HepG2 (cell line): Measurements from ENCODE around the gene SPAG5. TPM values are rescaled to one million over a fixed set of nuclear protein-coding genes. Genes with fewer than 3 reads are reported as not detected.
A peak's percentile ranks its signal among the peaks of the same experiment; 100 is the strongest.

Experiments used
- CENPBD1 ChIP-seq: sonication (generic); formaldehyde crosslinking; IDR thresholded peaks from 2 replicates; pipeline ENCODE4 v1.8.0; 2022; ENCODE audit warnings: missing genetic modification reagents, low read depth, mild to moderate bottlenecking, borderline replicate concordance
- DMTF1 ChIP-seq: sonication (generic); formaldehyde crosslinking; IDR thresholded peaks from 2 replicates; pipeline ENCODE4 v1.4.0; 2020; ENCODE audit warnings: mild to moderate bottlenecking, missing genetic modification reagents
- ETV5 ChIP-seq: IDR thresholded peaks from 2 replicates; pipeline ENCODE4 v1.6.1; 2018; ENCODE audit warnings: missing biosample characterization, missing genetic modification reagents, inconsistent platforms, borderline replicate concordance
- NFYC ChIP-seq: IDR thresholded peaks from 2 replicates; pipeline ENCODE4 v1.6.1; 2016; ENCODE audit warnings: missing genetic modification reagents, missing compliant biosample characterization
- PRPF4 ChIP-seq: fragments of 200-400 bp; formaldehyde crosslinking; IDR thresholded peaks from 2 replicates; pipeline ENCODE4 v1.6.1; 2016; ENCODE audit warnings: low read length, low read depth; ENCODE audit not compliant: poor library complexity, severe bottlenecking
- RELA ChIP-seq: sonication (generic); formaldehyde crosslinking; IDR thresholded peaks from 2 replicates; pipeline ENCODE4 v1.4.0; 2020; ENCODE audit warnings: missing genetic modification reagents
- SIN3A ChIP-seq: IDR thresholded peaks from 2 replicates; pipeline ENCODE4 v1.6.1; 2011; ENCODE audit warnings: low read depth, mild to moderate bottlenecking, control low read depth, low read length, borderline replicate concordance
- TARDBP ChIP-seq: sonication (generic); formaldehyde crosslinking; IDR thresholded peaks from 2 replicates; pipeline ENCODE4 v1.8.0; 2022; ENCODE audit warnings: mild to moderate bottlenecking, missing genetic modification reagents
- ZBTB20 ChIP-seq: sonication (generic); formaldehyde crosslinking; IDR thresholded peaks from 2 replicates; pipeline ENCODE4 v1.8.1; 2023; ENCODE audit warnings: missing genetic modification reagents, low read depth, mild to moderate bottlenecking, borderline replicate concordance
- ZBTB37 ChIP-seq: sonication (generic); formaldehyde crosslinking; IDR thresholded peaks from 2 replicates; pipeline ENCODE4 v1.4.0; 2020; ENCODE audit warnings: mild to moderate bottlenecking, missing genetic modification reagents
- polyA plus RNA-seq, 8 experiments: library from polyadenylated mRNA; depleted of rRNA in 3 of 8; stranded (reverse) in 7 of 8; unstranded in 1 of 8; fragments of >200 nt; fragmentation: Illumina TruSeq in 4 of 8; extraction: Trizol in 4 of 8; gene quantifications; 2 replicates each; pipeline versions ENCODE4 v1.2.1 to v1.2.3, GENCODE V29; 2011 to 2016; ENCODE audit warnings: low read depth in 4 of 8, missing spikeins in 1 of 8, mixed read lengths in 1 of 8; ENCODE audit not compliant: insufficient read depth in 1 of 8
- total RNA-seq, 5 experiments: library from RNA; depleted of rRNA; stranded (reverse); fragments of >200 nt; fragmentation: Illumina TruSeq; extraction: Trizol; gene quantifications; 2 replicates each; pipeline ENCODE4 v1.2.3, GENCODE V29; 2016; ENCODE audit warnings: low read depth in 1 of 5
- TF ChIP-seq, protein P1 (sequence below): sonication (generic); formaldehyde crosslinking; IDR thresholded peaks from 2 replicates; pipeline ENCODE4 v1.8.0; 2022; ENCODE audit warnings: missing genetic modification reagents, mild to moderate bottlenecking, moderate library complexity, borderline replicate concordance
- TF ChIP-seq, protein P2 (sequence below): sonication (generic); formaldehyde crosslinking; IDR thresholded peaks from 2 replicates; pipeline ENCODE4 v1.8.0; 2022; ENCODE audit warnings: mild to moderate bottlenecking, missing genetic modification reagents
- TF ChIP-seq, protein P3 (sequence below): sonication (generic); formaldehyde crosslinking; IDR thresholded peaks from 2 replicates; pipeline ENCODE4 v1.5.1; 2020; ENCODE audit warnings: mild to moderate bottlenecking, moderate library complexity, missing genetic modification reagents
- TF ChIP-seq, protein P4 (sequence below): IDR thresholded peaks from 2 replicates; pipeline ENCODE4 v1.6.1; 2016; ENCODE audit warnings: mild to moderate bottlenecking

The SPAG5 gene
- total and polyA plus RNA-seq, 2 of the 13 experiments (the other 11 are each of a cell fraction or from before 2014, with no cell fraction given), result 41.4 to 98.0 TPM

DNA sequence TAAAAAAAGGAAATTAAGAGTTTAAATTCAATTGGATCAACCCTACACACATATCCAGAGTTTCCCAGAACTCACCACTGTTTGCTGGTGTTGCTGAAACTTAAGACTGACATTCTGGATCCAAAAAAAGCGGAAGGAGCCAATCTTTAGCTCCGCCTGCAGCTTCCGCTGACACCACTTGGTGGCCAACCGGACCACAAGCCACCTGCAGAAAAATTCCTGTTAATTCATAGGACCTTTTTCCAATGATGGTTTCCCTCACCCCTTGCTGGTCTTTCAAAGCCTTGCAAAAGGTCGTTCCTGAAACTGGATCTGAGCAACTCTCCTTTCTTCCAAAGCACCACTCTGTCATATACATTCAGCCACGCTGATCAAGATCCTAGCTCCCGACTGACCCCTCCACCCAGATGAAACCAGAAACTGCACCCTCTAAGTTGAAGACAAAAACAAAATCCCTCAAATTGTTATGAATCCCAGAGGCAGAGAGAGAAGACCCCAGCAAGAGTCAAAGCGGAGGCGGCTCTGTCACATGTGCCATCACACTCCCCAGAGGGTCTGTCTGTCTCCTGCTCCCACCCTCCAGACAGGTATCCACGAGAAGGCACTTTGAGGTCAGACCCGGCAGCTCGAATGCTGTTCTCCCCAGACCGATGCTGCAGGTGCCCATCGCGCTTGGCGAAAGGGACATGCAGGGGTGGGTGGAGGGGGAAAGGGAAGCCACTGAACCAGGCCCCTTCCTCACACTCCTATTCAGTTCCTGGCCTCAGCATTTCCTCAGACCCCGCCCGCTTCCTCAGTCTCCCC lies 45.4 kb upstream of the SPAG5 start (continued):
- TF ChIP-seq, protein P1, sequence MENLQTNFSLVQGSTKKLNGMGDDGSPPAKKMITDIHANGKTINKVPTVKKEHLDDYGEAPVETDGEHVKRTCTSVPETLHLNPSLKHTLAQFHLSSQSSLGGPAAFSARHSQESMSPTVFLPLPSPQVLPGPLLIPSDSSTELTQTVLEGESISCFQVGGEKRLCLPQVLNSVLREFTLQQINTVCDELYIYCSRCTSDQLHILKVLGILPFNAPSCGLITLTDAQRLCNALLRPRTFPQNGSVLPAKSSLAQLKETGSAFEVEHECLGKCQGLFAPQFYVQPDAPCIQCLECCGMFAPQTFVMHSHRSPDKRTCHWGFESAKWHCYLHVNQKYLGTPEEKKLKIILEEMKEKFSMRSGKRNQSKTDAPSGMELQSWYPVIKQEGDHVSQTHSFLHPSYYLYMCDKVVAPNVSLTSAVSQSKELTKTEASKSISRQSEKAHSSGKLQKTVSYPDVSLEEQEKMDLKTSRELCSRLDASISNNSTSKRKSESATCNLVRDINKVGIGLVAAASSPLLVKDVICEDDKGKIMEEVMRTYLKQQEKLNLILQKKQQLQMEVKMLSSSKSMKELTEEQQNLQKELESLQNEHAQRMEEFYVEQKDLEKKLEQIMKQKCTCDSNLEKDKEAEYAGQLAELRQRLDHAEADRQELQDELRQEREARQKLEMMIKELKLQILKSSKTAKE (CRISPR knock-in tag), result no peak
- TF ChIP-seq, protein P2, sequence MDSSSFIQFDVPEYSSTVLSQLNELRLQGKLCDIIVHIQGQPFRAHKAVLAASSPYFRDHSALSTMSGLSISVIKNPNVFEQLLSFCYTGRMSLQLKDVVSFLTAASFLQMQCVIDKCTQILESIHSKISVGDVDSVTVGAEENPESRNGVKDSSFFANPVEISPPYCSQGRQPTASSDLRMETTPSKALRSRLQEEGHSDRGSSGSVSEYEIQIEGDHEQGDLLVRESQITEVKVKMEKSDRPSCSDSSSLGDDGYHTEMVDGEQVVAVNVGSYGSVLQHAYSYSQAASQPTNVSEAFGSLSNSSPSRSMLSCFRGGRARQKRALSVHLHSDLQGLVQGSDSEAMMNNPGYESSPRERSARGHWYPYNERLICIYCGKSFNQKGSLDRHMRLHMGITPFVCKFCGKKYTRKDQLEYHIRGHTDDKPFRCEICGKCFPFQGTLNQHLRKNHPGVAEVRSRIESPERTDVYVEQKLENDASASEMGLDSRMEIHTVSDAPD (CRISPR knock-in tag), result no peak
- TF ChIP-seq SIN3A, result peak; percentile 2; the same call in 1 of the 2 replicates
- TF ChIP-seq NFYC, result no peak
- no peak for TF ChIP-seq ZBTB37 (CRISPR knock-in tag)
- TF ChIP-seq ETV5, result peak; percentile 44; the same call in 1 of the 2 replicates
- no peak for TF ChIP-seq ZBTB20 (CRISPR knock-in tag)
- TF ChIP-seq, protein P3, sequence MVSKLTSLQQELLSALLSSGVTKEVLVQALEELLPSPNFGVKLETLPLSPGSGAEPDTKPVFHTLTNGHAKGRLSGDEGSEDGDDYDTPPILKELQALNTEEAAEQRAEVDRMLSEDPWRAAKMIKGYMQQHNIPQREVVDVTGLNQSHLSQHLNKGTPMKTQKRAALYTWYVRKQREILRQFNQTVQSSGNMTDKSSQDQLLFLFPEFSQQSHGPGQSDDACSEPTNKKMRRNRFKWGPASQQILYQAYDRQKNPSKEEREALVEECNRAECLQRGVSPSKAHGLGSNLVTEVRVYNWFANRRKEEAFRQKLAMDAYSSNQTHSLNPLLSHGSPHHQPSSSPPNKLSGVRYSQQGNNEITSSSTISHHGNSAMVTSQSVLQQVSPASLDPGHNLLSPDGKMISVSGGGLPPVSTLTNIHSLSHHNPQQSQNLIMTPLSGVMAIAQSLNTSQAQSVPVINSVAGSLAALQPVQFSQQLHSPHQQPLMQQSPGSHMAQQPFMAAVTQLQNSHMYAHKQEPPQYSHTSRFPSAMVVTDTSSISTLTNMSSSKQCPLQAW (CRISPR knock-in tag), result 0 out of 2 replicates have a peak, but pooled peaks have one; percentile 23
- TF ChIP-seq RELA (CRISPR knock-in tag), result no peak
- TF ChIP-seq PRPF4, result no peak
- TF ChIP-seq, protein P4, sequence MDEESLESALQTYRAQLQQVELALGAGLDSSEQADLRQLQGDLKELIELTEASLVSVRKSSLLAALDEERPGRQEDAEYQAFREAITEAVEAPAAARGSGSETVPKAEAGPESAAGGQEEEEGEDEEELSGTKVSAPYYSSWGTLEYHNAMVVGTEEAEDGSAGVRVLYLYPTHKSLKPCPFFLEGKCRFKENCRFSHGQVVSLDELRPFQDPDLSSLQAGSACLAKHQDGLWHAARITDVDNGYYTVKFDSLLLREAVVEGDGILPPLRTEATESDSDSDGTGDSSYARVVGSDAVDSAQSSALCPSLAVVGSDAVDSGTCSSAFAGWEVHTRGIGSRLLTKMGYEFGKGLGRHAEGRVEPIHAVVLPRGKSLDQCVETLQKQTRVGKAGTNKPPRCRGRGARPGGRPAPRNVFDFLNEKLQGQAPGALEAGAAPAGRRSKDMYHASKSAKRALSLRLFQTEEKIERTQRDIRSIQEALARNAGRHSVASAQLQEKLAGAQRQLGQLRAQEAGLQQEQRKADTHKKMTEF (CRISPR knock-in tag), result peak; percentile 36; the same call in 1 of the 2 replicates
- no peak for TF ChIP-seq CENPBD1 (CRISPR knock-in tag)
- TF ChIP-seq TARDBP (CRISPR knock-in tag), result no peak
- no peak for TF ChIP-seq DMTF1
